D721Med (cell line): ENCODE results near the gene NUDT17.
"Not testable (repeated sequence)": the region's sequence is repeated elsewhere in the genome, so short reads cannot be mapped to it uniquely, and the experiment has no call there.

ENCODE experiments used
- DNase-seq: peaks from one replicate; pipeline ENCODE4 v3.0.0; 2011; ENCODE audit warnings: low spot score; ENCODE audit not compliant: insufficient read length
- FAIRE-seq: peaks from 2 replicates; lab custom pipeline; 2011; peaks lifted over from hg19 to GRCh38; lab: Jason Lieb, UNC
- TF ChIP-seq, protein P1 (sequence below): IDR thresholded peaks from 2 replicates; pipeline ENCODE4 v1.5.1; 2012; ENCODE audit warnings: mild to moderate bottlenecking, control low read depth; ENCODE audit not compliant: insufficient read depth; ENCODE audit errors: missing control alignments

The NUDT17 gene

GRCh38 chr1:145806844-145807243 lies 38.6 kb upstream of the NUDT17 start:
- DNase-seq (no peak), FAIRE-seq (no peak)
- TF ChIP-seq, protein P1, sequence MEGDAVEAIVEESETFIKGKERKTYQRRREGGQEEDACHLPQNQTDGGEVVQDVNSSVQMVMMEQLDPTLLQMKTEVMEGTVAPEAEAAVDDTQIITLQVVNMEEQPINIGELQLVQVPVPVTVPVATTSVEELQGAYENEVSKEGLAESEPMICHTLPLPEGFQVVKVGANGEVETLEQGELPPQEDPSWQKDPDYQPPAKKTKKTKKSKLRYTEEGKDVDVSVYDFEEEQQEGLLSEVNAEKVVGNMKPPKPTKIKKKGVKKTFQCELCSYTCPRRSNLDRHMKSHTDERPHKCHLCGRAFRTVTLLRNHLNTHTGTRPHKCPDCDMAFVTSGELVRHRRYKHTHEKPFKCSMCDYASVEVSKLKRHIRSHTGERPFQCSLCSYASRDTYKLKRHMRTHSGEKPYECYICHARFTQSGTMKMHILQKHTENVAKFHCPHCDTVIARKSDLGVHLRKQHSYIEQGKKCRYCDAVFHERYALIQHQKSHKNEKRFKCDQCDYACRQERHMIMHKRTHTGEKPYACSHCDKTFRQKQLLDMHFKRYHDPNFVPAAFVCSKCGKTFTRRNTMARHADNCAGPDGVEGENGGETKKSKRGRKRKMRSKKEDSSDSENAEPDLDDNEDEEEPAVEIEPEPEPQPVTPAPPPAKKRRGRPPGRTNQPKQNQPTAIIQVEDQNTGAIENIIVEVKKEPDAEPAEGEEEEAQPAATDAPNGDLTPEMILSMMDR = no peak

- FAIRE-seq, DNase-seq: not testable (repeated sequence)
These were observed 32.2 kb upstream of the NUDT17 start for GRCh38 chr1:145812977-145813810.

- DNase-seq, FAIRE-seq: not testable (repeated sequence)
These were observed 27.3 kb upstream of the NUDT17 start for GRCh38 chr1:145818095-145818494.

- not testable (repeated sequence) for FAIRE-seq, DNase-seq
These were observed 22.6 kb upstream of the NUDT17 start for GRCh38 chr1:145822779-145823331.

GRCh38 chr1:145823565-145824498 lies 21.6 kb upstream of the NUDT17 start, which contains the start of the genes POLR3C and RNF115:
TSS of gene POLR3C (plus strand) at chr1:145824200. CDS start at chr1:145825777, 1,577 bp downstream.
TSS of gene RNF115 (minus strand) at chr1:145824095. CDS start at chr1:145823873, 222 bp downstream.
- FAIRE-seq (no peak), DNase-seq (peak; percentile 86)
- TF ChIP-seq, protein P1 = no peak

DNA sequence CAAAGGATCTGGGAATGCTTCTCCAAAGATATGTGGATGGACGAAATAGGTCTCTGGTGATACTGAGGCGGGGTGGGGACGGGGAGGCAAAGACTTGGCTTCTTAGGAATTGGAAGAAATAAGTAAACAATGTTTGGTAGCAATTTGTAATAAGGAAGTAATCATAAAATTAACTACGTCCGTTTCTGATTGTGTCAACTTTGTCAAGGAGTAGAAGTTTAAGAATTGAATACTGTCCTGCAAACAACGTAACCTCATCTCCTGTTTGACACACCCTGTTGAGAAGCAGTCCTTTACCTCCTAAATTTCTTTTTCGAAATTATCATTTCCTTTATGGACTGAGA lies 21.0 kb upstream of the NUDT17 start:
- DNase-seq (no peak), FAIRE-seq (no peak)
- TF ChIP-seq, protein P1 = no peak

DNA sequence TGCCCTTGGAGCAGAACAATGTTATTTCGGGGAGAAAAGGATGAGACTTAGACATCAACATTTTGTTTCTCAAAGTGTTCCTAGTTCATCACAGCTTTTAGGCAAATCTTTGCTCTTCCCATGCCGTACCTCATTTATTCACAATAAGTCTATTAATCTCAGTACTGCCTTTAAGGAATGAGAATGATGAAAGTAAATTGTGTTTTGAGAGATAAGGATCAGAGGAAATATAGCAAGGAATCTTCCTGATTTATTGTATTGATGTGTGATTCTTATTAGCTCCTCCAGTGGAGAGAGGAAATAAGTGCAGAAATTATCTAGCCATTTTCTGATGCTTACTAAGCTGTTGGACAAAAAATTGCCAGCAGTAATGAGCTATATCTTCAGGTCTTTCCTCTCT lies 19.4 kb upstream of the NUDT17 start:
- TF ChIP-seq, protein P1 = no peak
- no peak for FAIRE-seq
- no peak for DNase-seq

GRCh38 chr1:145827966-145828365 lies 17.5 kb upstream of the NUDT17 start:
- no peak for DNase-seq
- FAIRE-seq = peak; percentile 94
- TF ChIP-seq, protein P1 = no peak
